PC-3 (cell line): ENCODE results near the gene NXPH2. TPM values are rescaled to one million over a fixed set of nuclear protein-coding genes. Genes with fewer than 3 reads are reported as not detected.
"Not testable (repeated sequence)": the region's sequence is repeated elsewhere in the genome, so short reads cannot be mapped to it uniquely, and the experiment has no call there.

Source experiments
- ATAC-seq: fragments of 200-7000 bp; cut with Tn5 transposase; 2 replicates; pipeline ENCODE4 v1.9.1; 2020; ENCODE audit warnings: mild to moderate bottlenecking, moderate library complexity
- BruUV-seq: library from RNA; stranded (reverse); fragments of 400-500 nt; replicated peaks from 2 replicates; lab custom pipeline; 2021; lab: Mats Ljungman, UMichigan
- CTCF ChIA-PET: fragments of 300-600 bp; sonication (Branson Sonifier 250); formaldehyde crosslinking; loops from one replicate; lab custom pipeline; 2022; ENCODE audit warnings: antibody characterized with exemption; lab: Charles Lee
- POLR2A ChIA-PET: fragments of 300-600 bp; sonication (Branson Sonifier 250); formaldehyde crosslinking; loops from one replicate; lab custom pipeline; 2022; ENCODE audit warnings: antibody characterized with exemption; ENCODE audit not compliant: unreplicated experiment; lab: Charles Lee
- DNase-seq: peaks from one replicate; pipeline ENCODE4 v3.0.0-alpha.2; 2015
- H2AFZ ChIP-seq: fragments of 300-600 bp; sonication (generic); 2 replicates; pipeline ENCODE4 v1.6.0; 2016; ENCODE audit warnings: antibody characterized with exemption, low read length
- H3F3A ChIP-seq: fragments of 300-600 bp; sonication (generic); one replicate; pipeline ENCODE4 v1.6.0; 2017; ENCODE audit warnings: antibody characterized with exemption, low read length, control low read depth, mild to moderate bottlenecking; ENCODE audit not compliant: unreplicated experiment
- H3K27ac ChIP-seq: fragments of 300-600 bp; sonication (generic); 2 replicates; pipeline ENCODE4 v1.5.1; 2016; ENCODE audit warnings: mild to moderate bottlenecking, low read length
- H3K27me3 ChIP-seq: fragments of 300-600 bp; sonication (generic); 2 replicates; pipeline ENCODE4 v1.6.1; 2016; ENCODE audit warnings: low read length, mixed read lengths
- H3K36me3 ChIP-seq: fragments of 300-600 bp; sonication (generic); 2 replicates; pipeline ENCODE4 v1.6.1; 2016; ENCODE audit warnings: low read depth, mixed run types, low read length, mixed read lengths
- H3K4me1 ChIP-seq: fragments of 300-600 bp; sonication (generic); 2 replicates; pipeline ENCODE4 v1.5.1; 2016; ENCODE audit warnings: low read length; ENCODE audit not compliant: insufficient read depth
- H3K4me2 ChIP-seq: fragments of 300-600 bp; sonication (generic); 2 replicates; pipeline ENCODE4 v1.6.0; 2016; ENCODE audit warnings: low read length
- H3K4me3 ChIP-seq: fragments of 300-600 bp; sonication (generic); 2 replicates; pipeline ENCODE4 v1.5.1; 2016; ENCODE audit warnings: mild to moderate bottlenecking, low read length, mixed read lengths
- H3K79me2 ChIP-seq: fragments of 300-600 bp; sonication (generic); 2 replicates; pipeline ENCODE4 v1.6.1; 2017; ENCODE audit warnings: low read length, mixed read lengths
- H3K9ac ChIP-seq: fragments of 300-600 bp; sonication (generic); 2 replicates; pipeline ENCODE4 v1.6.0; 2016; ENCODE audit warnings: mild to moderate bottlenecking, low read length
- H3K9me2 ChIP-seq: fragments of 300-600 bp; sonication (generic); replicated peaks from 2 replicates; pipeline ENCODE4 v1.6.1; 2016; ENCODE audit warnings: mixed run types, low read length, mixed read lengths
- H3K9me3 ChIP-seq: fragments of 300-600 bp; sonication (generic); 2 replicates; pipeline ENCODE4 v1.6.1; 2016; ENCODE audit warnings: low read length, mixed read lengths
- H4K20me1 ChIP-seq: fragments of 300-600 bp; sonication (generic); 2 replicates; pipeline ENCODE4 v1.6.1; 2016; ENCODE audit warnings: low read length, mixed read lengths
- EZH2 ChIP-seq: fragments of 300-600 bp; sonication (generic); IDR thresholded peaks from one replicate; pipeline ENCODE4 v1.6.1; 2017; ENCODE audit warnings: antibody characterized with exemption, mild to moderate bottlenecking, low read length; ENCODE audit not compliant: unreplicated experiment
- EZH2phosphoT487 ChIP-seq: fragments of 300-600 bp; sonication (generic); IDR thresholded peaks from 2 replicates; pipeline ENCODE4 v1.6.1; 2018; ENCODE audit warnings: mild to moderate bottlenecking, antibody characterized with exemption, low read length, borderline replicate concordance
- intact Hi-C: fragments of 100-400 bp; cut with micrococcal nuclease; formaldehyde crosslinking; loops from 2 replicates; pipeline ENCODE4 v1.9.0; 2023
- total RNA-seq: library from RNA; depleted of rRNA; stranded (reverse); fragments of >200 nt; gene quantifications from 2 replicates; pipeline ENCODE4 v1.2.3, GENCODE V29; 2014
- TF ChIP-seq, protein P1 (sequence below): fragments of 300-600 bp; sonication (generic); conservative IDR thresholded peaks from 2 replicates; pipeline ENCODE4 v1.5.1; 2017; ENCODE audit warnings: antibody characterized with exemption, low read depth, mild to moderate bottlenecking, low read length

The NXPH2 gene
- total RNA-seq, 1 experiment from 2014 or later = not detected

DNA sequence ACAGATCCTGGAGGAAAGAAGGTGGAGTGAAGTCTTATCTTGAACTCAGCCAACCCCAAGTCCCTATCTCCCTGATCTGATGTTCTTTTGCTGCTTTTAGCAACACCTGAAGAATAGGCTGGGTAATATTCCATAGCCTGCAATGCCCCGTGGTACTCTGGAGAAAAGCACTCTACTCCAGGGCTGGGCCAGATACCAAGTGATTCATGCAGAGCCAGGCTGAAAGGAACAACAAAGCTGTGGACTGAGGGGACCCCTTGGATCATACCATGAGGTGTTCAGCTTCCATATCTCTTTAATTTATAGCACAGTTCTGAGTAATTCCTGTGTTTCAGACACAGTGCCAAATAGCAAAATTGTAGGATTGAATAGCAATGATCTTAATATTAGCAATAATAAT is 130.6 kb downstream of the NXPH2 start:
- Histone ChIP-seq H2AFZ (no peak overlapping the region), H3K9me2 (no peaks in the 10 kb centered on the region), H4K20me1 (no peaks in the 10 kb centered on the region), H3K4me1 (peaks cover 7% of the 10 kb centered on the region), H3K4me2 (no peak overlapping the region), H3K36me3 (no peaks in the 10 kb centered on the region), H3K9me3 (no peaks in the 10 kb centered on the region), H3K9ac (no peak overlapping the region), H3K79me2 (no peaks in the 10 kb centered on the region), H3K4me3 (no peak overlapping the region), H3K27ac (no peak overlapping the region), H3F3A (no peaks in the 10 kb centered on the region), H3K27me3 (no peaks in the 10 kb centered on the region)
- no peak for ATAC-seq
- DNase-seq = no peak
- intact Hi-C loops = no loop called here
- no TSS peak for BruUV-seq
- POLR2A ChIA-PET = no interaction called here
- CTCF ChIA-PET = no interaction called here
- TF ChIP-seq EZH2phosphoT487 (no peak), EZH2 (no peak)
- TF ChIP-seq, protein P1, sequence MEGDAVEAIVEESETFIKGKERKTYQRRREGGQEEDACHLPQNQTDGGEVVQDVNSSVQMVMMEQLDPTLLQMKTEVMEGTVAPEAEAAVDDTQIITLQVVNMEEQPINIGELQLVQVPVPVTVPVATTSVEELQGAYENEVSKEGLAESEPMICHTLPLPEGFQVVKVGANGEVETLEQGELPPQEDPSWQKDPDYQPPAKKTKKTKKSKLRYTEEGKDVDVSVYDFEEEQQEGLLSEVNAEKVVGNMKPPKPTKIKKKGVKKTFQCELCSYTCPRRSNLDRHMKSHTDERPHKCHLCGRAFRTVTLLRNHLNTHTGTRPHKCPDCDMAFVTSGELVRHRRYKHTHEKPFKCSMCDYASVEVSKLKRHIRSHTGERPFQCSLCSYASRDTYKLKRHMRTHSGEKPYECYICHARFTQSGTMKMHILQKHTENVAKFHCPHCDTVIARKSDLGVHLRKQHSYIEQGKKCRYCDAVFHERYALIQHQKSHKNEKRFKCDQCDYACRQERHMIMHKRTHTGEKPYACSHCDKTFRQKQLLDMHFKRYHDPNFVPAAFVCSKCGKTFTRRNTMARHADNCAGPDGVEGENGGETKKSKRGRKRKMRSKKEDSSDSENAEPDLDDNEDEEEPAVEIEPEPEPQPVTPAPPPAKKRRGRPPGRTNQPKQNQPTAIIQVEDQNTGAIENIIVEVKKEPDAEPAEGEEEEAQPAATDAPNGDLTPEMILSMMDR = no peak

DNA sequence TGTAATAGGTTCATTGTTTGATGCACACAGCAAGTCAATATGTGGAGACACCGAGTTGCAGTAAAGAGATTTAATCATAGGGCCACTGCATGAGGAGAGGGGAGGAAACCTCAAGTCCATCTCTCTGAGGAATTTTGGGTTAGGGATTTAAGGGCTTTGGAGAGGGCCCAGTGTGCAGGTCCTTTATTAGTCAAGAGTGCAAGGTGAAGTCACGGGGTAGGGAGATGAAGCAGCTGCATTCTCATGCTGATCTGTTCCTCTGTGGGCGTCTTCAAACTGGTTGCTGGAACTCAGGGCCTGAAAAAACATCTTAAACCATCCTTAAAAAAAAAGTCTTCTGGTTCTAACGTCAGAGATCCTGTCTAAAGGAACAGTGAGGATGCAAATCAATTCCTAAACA is 131.6 kb downstream of the NXPH2 start:
- ATAC-seq (no peak), DNase-seq (no peak)
- H3K4me1 ChIP-seq = peaks cover 7% of the 10 kb centered on the region
- no peak overlapping the region for H3K4me3 ChIP-seq
- no peaks in the 10 kb centered on the region for H3K79me2 ChIP-seq
- ChIA-PET CTCF (no interaction called here), POLR2A (no interaction called here)
- intact Hi-C loops = no loop called here
- no TSS peak for BruUV-seq
- no peaks in the 10 kb centered on the region for H3K9me2 ChIP-seq
- H3K27ac ChIP-seq = no peak overlapping the region
- no peak for TF ChIP-seq EZH2
- TF ChIP-seq EZH2phosphoT487 = no peak
- TF ChIP-seq, protein P1 = no peak
- no peaks in the 10 kb centered on the region for H3K27me3 ChIP-seq
- H2AFZ ChIP-seq = no peak overlapping the region
- H3F3A ChIP-seq = no peaks in the 10 kb centered on the region
- no peaks in the 10 kb centered on the region for H4K20me1 ChIP-seq
- H3K4me2 ChIP-seq = no peak overlapping the region
- H3K9ac ChIP-seq = no peak overlapping the region
- no peaks in the 10 kb centered on the region for H3K9me3 ChIP-seq
- H3K36me3 ChIP-seq = no peaks in the 10 kb centered on the region

- intact Hi-C loops, H3K27me3 ChIP-seq, H3K4me2 ChIP-seq, H3F3A ChIP-seq, POLR2A ChIA-PET, H3K36me3 ChIP-seq, CTCF ChIA-PET, H3K4me3 ChIP-seq, BruUV-seq, H4K20me1 ChIP-seq, H2AFZ ChIP-seq, H3K9ac ChIP-seq, H3K9me2 ChIP-seq, H3K9me3 ChIP-seq, H3K4me1 ChIP-seq, H3K79me2 ChIP-seq: not testable (repeated sequence)
- peak; percentile 70 for DNase-seq
- peak; percentile 18; the same call in 1 of the 2 replicates for ATAC-seq
- peak overlapping the region; percentile 76 for H3K27ac ChIP-seq
Measured at GRCh38 chr2:138644776-138645175, 135.4 kb downstream of the NXPH2 start.
